Stimulated activated CD4-positive, alpha-beta T cell treated with anti-CD3 and anti-CD28 coated beads, Interleukin-4, amount 100 ng/mL, for 48 hours (primary cell): ENCODE measurements around the gene PSMB10.
"Not testable (repeated sequence)": the region's sequence is repeated elsewhere in the genome, so short reads cannot be mapped to it uniquely, and the experiment has no call there.

Experiments used
- DNase-seq, 2 donors: peaks; one replicate each; pipeline ENCODE4 v3.0.0-alpha.2; 2020; ENCODE audit warnings: low read depth in 2 of 2

Gene PSMB10

DNA sequence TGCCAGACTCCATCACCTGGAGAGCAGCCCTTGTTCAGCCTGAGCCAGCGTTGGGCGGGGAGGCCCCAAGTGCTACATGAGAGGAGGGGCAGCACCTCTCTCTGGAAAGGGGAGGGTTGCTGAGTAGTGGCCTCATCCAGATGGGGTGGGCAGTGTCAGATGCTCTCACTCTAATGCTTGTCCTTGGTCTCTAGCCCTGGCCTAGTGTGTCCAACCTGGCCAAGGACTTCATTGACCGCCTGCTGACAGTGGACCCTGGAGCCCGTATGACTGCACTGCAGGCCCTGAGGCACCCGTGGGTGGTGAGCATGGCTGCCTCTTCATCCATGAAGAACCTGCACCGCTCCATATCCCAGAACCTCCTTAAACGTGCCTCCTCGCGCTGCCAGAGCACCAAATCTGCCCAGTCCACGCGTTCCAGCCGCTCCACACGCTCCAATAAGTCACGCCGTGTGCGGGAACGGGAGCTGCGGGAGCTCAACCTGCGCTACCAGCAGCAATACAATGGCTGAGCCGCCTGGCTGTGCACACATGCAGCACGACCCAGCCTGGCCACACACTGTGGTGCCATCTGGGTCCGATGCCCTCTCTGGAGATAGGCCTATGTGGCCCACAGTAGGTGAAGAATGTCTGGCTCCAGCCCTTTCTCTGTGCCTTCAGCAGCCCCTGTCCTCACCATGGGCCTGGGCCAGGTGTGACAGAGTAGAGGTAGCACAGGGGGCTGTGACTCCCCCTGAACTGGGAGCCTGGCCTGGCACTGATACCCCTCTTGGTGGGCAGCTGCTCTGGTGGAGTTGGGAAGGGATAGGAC, 9.3 kb downstream of the PSMB10 start:
- DNase-seq = no peak

DNA sequence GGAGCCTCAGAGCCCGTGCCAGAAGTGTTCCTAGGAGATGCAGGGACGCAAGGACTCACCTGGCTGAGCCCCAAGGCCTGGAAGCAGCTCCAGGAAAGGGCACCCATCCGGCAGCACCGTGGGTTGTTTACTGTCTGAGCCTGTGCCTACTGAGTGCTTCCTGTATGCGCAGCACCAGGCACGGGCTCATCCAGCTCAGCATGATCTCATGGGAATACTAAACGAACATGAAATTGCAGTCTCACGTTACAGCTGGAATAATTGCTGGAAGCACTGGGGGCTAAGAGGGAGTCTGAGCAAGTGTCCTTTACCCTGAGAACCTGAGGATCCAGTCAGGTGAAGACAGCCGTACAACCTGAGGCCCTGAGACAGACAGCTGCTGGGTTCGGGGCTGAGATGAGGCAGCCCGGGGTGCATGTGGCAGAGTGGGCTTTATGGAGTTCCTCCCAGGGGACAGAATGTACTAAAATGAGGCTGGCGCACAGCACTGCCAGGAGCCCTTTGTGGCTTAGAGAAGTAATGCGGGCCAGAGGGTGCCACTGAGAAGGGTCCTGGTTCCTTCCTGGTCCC, 10.4 kb downstream of the PSMB10 start:
- no peak for DNase-seq

DNA sequence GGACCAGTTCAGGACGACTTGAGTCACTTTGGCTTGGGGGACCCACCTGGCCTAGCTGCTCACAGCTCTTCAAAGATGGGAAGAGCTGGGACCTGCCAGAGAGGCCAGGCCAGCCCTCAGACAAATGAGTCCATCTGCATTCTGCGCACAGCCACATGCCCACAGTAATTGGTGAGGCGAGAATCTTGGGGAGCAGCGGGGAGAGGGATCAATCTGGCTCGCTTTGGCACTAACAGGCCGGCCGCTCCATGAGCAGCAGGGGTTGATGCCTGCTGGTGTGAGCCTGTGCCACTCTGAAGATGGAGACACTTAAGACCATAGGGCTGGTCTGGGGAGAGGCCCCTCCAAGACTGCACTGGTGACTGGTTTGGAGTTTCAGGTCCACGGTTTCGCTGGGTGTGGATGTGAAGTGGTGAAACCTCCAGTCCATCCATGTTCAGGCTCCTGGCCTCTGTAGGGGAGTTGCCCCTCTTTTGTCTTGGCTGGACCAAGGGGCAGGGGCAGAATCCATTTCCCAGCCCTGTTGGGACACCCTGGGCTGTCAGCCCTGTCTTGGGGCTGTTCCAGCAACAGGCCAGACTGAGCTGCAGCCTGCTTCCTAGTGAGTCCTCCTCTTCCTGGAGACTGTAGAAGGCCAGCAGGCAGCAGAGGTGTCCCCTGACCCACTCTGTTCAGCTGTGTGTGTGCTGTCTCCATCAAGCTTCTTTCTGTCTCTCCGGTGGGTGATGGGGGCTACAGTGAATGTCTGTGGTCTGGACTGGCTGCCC, 12.3 kb downstream of the PSMB10 start:
- no peak for DNase-seq

DNA sequence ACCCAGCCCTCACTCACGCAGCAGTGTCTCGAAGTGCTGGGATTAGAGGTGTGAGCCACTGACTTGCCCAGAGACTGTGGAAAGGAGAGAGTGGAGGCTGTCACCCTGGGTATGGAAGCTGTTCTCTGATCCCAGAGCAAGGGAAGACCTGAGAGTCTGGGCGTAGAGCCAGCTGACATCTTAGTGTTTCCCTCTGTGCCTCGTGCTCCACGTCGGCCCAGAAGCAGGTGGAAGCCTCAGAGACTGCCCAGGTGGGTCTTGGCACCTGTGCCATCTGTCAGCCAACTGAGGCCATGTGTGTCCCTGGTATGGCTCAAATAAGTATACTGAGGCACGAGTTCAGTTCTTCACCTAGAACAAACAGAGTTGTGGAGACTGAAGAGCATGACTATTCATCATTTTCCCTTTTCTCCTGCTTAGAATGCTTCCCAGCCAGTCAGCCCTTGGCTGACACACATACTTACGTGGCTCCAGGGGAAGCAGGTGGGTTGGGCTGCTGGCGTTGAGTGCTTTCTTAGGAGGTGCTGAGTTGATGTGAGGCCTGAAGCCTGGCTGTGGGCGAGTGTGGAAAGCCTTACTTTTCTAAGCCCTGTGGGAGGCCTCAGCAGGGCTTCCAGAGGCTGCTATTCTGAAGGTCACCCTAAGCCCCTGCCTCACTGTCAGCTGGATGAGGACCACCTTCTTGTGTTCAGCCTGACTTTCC, 13.1 kb downstream of the PSMB10 start:
- no peak for DNase-seq

DNA sequence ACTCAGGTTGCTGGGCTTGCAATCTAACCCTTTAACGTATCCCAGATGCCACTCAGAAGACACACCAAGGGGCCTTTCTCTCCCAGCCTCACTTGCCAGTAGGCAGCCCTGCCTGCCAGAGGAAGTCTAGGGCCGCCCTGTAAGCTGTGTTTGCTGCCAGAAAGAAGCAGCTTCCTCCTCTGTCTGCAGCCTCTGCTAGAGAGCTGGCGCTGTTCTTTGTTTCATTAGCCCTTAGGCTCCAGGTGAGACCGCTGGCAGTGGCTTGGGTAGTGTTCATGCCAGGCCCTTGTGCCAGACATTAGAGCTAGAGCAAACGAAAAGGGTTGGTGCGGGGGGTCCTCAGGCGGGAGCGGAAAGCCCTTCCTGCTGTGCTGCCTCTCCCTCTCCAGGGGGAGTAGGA, 13.9 kb downstream of the PSMB10 start:
- no peak for DNase-seq

DNA sequence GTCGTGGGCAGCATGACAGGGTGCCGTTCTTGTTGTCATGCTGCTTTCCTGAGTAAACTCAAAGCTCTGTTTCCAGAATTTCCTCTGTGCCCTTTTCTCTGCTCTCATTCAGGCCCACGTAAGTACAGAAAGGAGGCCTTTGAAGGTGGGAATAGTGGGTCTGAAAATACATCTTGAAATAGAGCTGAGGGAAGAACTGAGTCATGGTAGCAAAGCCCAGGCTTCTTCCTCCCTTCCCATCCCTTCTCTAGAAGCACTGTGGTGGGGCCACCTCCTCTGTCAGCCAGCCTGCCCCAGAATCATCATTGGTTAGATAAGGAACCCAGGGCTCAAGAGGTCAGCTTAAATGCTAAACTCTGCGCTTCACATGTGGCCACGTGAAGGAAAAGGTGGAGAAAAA, 14.4 kb downstream of the PSMB10 start:
- no peak for DNase-seq

DNA sequence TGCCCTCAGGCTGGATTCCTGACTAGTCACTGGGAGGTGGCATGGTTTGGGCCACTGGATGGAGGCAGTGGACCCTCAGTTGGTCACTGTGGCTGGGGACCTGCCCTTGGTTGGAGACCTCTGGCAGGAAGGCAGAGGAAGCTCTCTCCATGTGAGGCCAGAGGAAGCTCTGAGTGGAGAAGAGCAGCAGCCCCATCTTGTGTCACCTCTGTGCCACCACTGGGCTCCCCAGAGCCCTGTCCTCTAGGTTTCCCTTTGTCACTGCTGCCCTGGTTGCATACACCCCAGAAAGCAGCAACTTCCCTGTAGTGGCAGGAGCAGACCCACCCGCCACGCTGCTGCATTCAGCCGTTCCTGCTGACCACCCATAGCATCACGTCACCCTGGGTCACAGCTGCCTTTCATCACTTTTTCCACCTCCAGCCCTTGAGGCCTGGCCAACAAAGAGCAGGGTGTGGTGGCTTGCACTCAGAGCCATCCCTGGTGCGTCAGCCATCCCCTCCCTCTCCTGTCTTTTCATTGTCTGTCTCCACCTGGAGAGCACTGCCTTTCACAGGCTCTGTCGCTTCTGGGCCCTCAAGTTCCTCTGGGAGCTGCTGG, 16.9 kb downstream of the PSMB10 start:
- no peak for DNase-seq

DNA sequence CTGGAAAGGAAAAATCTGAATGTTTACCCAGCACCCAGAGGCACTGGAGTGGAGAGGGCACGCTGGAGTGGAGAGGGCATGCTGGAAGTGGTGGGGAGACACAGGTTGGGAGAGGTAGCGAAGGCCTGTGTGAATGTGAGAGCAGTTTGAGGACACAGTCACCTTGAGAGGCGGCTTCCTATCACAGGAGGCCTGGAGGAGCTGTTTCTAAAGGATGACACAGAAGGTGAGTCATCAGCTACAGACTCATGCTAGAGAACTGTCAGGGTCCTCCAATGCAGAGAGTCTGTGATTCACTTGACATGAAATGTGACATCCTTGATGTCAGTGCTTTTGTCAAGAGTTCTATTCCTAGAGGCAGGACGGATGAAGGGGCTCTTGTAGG, 18.8 kb downstream of the PSMB10 start:
- DNase-seq = peak in 1 of 2 donors; percentile 47

DNA sequence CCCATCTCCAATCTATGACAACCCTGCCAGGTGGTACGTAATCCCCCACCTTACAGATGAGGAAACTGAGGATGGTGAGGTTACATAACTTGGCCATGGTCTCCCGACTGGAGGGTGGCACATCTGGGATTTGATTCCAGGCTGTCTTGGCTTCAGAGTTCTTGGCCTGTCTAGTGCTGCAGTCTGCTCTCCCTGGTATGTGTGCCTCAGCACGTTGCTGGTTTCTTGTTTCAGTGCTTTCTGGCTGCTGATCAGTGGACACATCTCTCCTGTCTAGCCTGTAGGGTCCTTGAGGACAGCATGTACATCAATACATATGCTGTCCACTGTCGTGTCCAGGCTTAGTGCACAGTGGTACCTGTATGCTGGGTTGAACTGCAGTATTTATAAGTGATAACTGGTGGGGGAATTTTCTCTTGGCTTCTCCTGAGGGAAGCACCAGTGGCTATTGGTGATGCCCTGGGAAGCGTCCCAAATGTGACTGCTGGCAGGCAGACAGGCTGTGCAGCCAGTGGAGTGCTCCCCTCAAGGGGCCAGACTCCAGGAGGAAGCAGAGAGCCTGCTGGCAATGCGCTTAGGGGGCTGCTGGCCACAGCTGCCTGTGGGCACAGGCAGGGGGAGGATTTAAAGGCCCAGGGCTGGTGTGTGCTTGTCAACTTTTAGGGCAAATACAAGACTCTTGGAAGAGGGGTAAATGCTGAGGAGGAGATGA, 19.4 kb downstream of the PSMB10 start:
- DNase-seq = no peak

DNA sequence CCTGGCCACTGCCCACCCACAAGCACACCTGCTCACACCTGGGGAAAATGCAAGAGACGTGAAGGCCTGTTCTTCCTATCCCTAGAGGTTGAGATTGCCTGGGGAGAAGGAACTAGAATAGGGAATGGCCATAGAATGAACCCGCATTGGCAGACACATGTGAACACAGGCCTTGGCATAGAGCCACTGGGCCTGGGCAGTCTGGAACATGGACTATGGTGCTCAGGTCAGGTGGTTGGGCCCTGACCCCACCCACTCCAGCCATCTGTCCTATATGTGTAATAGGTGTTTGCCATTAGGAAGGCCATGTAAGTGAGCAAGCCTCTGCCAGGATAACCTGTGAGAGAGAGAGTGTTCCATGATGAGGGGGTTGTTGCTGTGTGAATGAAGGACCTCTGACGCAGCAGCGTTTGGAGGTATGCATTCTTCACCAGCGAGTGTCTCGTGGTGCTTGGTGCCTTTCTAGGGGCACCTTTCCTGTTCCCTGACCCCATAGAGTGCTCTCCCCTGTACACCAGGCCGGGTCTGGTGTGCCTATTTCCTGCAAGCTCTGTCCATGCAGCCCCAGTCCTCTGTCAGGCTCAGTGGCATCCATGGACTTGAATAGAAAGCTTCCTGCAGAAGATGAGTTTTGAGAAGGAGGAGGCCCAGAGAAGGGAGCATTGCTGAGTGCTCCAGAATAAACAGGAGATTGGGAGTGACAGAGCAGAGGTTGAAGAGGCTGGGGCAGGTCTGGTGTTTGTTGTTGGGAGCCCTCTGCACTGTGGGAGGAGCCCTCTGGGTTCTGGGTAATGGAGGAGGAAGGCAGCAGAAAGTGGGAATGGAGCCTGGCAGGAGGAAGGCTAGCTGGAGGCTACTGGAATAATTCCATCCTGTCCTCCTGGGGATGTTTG, 20.6 kb downstream of the PSMB10 start:
- no peak for DNase-seq

DNA sequence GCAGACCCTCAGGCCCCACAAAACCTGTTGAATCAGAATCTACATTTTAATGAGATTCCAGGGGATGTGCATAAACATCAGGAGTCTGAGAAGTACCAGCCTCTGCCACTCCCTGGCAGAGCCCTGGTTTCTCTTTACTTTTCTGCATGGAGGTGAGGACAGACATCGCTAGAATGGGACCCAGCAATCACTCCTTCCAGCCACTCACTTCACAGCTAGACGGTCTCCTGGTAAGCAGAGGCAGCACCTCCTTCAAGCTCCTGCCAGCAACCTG, 21.2 kb downstream of the PSMB10 start:
- DNase-seq = not testable (repeated sequence)

DNA sequence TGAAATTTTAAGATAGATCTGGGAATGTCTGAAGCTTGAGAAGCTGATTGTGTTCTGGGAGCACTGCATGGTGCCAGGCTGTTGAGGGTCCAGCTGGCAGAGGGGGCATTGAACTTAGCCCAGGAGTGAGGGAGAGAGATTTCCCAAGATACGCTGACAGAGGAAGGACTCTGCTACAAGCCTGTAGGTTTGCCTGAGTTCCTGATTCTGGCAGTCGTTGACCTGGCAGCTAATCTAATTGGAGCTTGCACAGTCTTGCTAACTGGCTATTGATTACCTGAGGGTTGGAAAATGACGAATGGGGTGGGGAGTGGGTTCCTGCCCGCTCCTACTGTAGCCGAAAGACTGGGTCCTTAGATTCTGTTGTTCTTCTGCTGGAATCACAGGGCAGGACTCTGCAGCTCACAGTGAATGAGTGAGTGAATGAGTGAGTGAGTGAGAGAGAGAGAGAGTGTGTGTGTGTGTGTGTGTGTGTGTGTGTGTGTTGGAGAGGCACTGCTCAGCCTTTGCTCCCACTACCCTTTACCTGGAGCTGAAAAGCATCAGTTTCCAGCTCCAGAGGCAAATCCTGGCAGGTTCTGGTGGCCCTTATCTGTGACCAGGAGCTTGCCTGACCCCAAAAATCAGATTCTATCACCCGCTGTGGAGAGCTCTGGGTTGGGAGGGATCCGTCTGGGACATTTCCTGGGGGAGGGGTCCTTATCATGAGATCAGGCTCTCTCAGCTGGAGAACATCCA, 21.7 kb downstream of the PSMB10 start:
- no peak for DNase-seq

DNA sequence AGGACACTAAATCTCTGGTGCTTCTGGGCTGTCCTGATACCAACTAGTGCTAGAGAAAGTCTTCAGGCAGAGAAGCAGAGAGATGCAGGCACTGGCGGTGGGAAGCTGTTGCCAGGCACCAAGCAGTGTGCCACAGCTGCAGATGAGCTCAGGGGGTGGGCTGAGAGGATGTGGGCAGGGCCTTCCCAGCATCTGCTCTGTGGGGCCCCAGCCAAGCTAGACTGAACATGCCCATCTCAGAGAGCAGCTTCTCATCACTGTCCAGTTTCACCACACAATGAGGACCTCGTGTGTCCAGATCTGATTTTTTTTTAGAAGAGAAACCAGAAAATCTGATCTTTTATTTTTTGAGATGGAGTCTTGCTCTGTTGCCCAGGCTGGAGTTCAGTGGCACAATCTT, 26.5 kb downstream of the PSMB10 start:
- no peak for DNase-seq

DNA sequence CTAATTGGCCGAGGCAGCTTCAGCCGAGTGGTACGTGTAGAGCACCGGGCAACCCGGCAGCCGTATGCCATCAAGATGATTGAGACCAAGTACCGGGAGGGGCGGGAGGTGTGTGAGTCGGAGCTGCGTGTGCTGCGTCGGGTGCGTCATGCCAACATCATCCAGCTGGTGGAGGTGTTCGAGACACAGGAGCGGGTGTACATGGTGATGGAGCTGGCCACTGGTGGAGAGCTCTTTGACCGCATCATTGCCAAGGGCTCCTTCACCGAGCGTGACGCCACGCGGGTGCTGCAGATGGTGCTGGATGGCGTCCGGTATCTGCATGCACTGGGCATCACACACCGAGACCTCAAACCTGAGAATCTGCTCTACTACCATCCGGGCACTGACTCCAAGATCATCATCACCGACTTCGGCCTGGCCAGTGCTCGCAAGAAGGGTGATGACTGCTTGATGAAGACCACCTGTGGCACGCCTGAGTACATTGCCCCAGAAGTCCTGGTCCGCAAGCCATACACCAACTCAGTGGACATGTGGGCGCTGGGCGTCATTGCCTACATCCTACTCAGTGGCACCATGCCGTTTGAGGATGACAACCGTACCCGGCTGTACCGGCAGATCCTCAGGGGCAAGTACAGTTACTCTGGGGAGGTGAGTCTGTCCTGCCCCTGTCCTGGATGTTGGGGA, 27.5 kb downstream of the PSMB10 start:
- no peak for DNase-seq

DNA sequence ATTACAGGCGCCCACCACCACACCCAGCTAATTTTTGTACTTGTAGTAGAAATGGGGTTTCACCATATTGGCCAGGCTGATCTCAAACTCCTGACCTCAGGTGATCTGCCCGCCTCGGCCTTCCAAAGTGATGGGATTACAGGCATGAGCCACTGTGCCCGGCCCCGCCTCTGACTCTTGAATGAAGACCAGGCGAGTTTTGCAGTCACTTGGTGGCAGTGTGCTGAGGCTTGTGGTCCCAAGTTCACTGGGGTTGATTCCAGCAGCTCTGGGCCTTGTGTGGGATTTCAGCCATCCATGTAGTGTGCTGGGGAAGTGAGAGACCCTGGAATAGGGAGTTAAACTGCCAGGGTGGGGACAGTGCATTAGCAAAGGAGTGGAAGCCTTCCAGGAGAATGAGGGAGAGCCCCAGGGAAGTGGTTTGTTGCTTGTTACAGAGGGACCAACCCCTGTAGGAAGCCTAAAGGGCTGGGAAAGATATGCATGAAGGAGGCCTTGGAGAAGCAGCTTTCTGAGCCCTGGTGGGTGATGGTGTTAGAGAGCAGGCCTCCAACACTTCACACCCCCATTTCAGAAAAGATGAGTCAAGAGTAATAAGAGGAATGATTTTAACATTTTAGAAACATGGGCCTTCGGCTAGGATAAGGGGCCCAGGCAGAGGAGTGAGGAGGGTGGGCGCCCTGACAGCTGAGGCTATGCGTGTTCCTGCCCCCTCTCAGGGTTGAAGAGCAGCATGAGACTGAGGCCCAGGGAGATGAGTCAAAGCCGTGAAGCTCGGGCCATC, 29.1 kb downstream of the PSMB10 start:
- DNase-seq = no peak

DNA sequence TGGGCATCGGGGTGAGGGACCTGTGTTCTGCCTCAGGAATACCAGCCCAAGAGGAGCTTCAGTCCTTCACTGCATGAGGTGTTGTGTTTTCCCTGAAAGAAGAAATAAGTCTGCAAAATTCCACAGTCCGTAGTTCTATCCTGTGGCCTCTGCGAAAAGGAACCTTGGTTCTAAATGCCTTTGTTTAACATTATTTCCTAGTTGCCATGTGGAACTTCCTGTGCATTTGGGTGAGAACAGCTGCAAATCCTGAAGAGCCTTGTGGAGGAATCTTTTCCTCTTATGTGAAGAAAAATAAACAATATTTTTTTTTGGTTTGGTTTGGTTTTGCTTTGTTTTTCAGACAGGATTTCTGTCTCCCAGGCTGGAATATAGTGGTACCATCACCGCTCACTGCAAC, 33.8 kb downstream of the PSMB10 start:
- no peak for DNase-seq

DNA sequence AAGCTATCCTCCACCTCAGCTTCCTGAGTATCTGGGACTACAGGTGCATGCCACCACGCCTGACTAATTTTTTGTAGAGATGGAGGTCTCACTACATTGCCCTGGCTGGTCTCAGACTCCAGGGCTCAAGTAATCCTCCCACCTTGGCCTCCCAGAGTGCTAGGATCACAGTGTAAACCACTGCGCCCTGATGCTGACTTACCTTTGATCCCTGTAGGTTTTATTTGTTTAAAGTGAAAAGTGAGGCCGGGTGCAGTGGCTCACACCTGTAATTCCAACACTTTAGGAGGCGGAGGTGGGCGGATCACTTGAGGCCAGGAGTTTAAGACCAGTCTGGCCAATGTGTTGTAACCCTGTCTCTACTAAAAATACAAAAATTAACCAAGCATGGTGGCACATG, 34.9 kb downstream of the PSMB10 start:
- no peak for DNase-seq

DNA sequence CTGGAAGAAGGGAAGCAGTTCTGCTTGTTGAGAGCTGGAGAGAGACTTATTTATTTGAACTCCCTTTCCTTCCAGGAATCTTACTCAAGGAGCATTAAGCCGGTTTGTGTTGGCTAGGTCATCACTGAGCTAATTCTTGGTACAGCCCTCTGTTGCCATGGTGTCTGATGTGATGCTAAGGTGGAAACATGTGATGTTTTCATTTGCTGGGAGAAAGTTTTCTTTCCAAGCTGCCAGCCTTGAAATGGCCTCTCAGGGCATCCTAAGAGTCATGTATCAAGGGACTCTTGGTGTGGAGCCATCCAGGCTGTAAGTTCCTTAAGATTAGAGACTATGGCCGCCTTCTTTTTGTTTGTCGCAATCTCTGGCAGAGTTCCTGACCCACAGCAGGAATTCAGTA, 39.4 kb downstream of the PSMB10 start:
- no peak for DNase-seq
